Kidney glomerular epithelial cell (primary cell): Measurements from ENCODE around the gene MGAT5B.

Experiments used
- DNase-seq: peaks from one replicate; lab custom pipeline; 2025; lab: John Stamatoyannopoulos, UW

MGAT5B gene

GRCh38 chr17:76879691-76880090 is 11.5 kb downstream of the MGAT5B start:
- no peak for DNase-seq

- no peak for DNase-seq
Observed at GRCh38 chr17:76880268-76880667, 12.1 kb downstream of the MGAT5B start.

GRCh38 chr17:76880971-76881370 is 12.8 kb downstream of the MGAT5B start:
- DNase-seq = no peak

- DNase-seq = no peak
Observed at GRCh38 chr17:76881408-76881807, 13.2 kb downstream of the MGAT5B start.

DNA sequence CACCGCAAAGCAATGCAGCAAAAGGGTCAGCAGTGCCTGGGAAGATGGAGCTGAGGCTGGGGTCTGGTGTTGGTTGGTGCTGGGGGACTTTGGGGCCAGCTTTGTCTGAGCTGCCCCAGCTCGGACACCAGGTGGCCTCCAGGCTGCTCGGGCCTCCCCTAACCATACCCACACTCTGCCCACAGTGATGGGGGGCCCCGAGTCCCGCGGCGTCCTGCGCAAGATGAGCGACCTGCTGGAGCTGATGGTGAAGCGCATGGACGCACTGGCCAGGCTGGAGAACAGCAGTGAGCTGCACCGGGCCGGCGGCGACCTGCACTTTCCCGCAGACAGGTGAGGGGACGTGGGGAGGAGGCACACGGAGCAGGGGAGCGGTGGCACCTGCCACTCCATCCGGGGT is 13.8 kb downstream of the MGAT5B start:
- DNase-seq = no peak

DNA sequence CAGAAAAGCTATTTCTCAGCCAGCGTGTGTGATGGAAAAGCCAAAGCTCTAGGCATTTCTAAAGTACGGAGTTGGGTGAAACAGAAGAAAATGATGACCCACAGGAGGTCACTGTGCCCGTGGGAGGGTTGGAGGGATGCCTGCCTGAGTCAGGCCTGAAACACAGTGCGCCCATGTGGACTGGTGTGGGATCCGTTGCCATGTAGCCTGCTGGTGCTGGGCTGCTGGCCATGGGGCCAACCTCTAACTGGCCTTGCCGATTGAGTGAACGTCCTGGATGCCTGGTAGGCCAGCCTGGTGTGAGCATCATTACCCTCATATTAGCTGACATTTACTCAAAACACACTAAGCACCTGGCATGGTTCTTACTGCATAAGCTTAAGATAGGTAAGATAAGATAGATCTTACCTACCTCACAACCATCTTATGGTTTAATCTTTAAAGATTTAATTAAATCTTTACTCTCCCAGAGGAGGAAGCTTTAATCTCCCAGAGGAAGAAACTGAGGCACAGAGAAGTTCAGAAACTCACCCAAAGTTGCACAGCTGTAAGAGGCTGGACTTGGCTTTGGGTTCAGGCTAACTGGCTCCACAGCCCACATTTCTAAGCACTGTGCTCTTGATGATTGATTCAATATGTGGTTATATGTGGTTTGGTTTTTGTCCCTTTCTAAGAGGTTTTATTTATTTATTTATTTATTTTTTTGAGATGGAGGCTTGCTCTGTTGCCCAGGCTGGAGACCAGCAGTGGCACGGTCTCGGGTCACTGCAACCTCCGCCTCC is 15.7 kb downstream of the MGAT5B start:
- no peak for DNase-seq

DNA sequence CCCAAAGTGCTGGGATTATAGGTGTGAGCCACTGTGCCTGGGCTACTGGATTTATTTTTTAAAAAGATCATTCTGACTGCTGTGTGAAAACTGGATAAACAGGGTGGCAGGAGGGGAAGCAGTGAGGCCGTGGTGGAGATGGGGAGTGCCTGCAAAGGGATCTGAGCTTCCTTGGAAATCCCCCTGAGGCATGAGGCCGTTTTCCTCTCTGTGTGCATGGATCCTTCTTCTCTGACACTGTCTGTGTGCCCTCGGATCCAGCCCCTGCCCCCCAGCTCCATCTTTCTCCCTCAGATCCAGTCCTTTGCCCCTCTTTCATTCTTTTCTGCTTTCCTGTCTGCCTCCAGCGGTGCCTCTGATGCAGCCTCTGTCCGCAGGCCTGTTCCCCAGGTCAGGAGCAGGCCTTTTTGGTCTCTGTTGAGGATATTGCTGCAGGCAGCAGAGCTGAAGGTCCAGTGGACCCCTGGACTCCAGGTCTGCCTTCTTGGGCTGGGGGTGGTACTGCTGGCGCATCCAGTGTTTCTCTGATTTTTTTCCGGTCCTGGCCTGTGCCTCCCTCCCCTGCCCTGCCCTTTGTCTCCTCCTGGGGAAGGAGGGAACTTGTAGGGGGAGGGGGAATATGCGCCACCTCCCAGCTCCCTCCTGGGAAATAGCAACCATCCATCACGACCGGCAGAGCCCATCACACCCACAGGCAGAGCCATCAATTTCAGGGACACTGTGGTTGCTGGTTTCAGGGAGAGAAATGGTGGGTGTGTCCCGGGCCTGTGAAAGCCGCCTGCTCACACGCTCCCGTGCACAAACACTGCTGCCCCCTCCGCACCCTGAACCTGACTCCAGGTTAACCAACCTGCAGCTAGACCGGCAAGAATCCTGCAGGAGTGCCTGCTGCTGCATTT is 17.0 kb downstream of the MGAT5B start:
- DNase-seq = no peak

- DNase-seq = no peak
Observed at GRCh38 chr17:76885894-76886290, 17.7 kb downstream of the MGAT5B start.

DNA sequence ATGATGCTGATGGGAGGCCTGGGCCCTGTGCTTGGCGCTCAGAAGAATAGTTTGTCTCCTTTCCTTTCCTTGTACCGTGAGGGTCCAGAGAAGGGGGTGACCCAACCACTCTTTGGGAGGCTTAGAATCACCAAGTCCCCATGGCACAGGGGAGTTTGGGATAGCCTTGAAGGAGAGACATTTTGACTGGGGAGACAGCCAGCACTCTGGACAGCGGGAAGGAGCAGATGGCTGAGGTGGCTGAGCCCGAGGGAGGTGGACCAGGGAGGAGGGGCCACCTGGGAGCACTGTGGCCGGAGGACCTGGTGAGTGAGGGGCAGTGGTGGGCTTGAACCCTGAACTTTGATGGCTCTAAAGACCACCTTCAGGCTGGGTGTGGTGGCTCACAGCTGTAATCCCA is 18.2 kb downstream of the MGAT5B start:
- no peak for DNase-seq

DNA sequence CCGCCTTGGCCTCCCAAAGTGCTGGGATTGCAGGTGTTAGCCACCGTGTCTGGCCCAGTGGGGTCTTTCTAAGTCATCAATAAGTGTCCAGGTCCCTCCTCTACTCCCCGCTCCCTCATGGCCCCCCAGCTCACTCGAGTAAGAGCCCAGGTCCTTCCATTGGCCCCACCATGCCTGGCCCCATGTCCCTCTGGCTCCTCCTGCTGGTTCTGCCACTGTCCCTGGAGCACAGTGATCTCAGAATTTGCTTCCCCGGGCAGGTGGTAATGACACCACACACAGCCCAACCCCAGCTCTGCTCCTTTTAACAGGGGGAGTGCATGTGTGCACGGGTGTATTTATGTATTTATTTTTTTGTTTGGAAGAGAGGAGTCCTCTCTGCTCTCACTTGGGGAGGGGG is 19.6 kb downstream of the MGAT5B start:
- DNase-seq = no peak

DNA sequence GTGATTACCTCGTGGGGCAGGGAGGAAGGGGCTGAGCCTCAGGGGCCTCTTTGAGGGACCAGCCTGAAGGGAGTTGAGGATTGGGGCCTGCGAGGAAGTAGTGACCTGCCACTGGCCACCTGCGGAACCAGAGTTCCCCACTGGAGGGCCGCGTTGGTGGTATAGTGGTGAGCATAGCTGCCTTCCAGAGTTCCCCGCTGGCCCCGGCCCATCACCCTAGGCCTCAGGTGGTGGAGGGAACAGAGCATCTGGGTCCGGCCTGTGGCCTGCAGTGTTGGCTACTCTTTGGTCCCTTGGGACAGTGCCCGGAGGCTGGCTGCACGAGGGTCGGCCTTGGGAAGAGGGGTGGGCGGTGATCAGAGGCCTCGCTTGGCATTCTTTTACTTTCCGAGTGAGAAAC is 20.5 kb downstream of the MGAT5B start:
- DNase-seq = no peak

DNA sequence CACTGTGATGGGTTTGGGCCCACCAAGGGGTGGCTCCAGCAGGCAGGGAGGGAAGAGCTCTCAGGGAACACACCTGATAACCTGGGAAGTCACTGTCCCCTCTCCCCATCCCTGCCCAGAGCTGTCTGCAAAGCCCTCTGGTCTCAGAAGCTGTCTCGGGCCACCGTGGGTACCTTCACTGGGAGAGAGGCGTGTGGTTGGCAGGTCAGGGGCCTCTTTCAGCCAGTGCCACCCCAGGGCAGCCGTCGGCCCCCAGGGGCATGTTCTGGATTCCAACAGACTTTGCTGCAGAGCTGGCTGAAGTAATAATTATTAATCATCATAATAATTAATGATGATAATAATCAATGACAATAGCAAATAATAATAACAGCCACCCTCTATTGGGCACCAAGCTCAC is 21.1 kb downstream of the MGAT5B start:
- DNase-seq = no peak

DNA sequence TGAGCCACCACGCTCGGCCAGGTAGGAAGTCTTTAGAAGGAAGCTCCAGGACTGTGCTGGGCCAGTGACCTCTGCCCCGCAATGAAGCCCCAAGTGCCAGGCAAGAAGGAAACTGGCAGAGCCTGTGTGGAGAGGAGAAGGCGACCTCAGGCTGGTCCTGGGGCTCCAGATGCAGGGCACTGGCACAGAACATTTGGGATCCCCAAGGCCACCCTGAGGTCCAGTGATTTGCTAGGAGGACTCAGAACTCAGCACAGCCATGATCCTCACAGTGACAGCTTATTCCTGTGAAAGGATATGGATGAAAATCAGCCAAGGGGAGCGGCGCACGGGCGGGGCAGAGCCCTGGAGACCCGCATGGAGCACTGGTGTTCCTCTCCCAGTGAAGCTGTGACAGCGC is 24.1 kb downstream of the MGAT5B start:
- no peak for DNase-seq

DNA sequence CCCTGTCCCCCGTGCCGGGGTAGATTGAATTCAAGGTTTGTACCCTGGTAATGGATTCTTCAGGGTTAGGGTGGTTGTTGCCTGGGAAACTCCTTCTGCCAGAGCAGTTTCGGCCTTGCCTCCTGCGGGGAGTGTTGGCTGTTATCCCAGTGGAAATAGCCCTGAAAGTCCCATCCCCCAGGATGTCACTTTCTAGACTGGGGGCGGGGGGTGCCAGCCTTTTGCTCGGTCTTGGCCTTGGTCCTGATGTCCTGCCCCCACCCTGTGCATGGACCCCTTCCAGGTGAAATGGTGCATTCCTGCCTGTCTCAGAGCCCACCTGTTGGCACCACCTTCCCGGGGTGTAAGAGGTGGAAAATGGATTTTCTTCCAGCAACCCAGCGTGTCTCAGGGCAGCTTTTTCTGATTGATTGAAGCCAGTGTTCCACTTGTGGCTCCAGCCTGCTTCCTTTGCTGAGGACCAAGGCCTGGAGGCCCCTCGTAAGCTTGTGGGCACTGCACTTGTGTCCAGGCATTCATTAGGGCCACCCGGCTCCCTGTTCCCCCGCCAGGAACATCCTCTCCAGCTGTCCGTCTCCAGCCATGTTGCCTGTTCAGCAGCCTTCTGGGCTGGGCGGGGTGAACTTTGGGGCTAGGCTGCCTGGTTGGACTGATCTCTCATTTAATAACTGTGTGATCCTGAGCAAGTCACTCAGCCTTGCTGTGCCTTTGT is 25.6 kb downstream of the MGAT5B start:
- DNase-seq = no peak

GRCh38 chr17:76894842-76895241 is 26.6 kb downstream of the MGAT5B start:
- DNase-seq = no peak

- DNase-seq = no peak
Observed at GRCh38 chr17:76897023-76897422, 28.8 kb downstream of the MGAT5B start.

- DNase-seq = no peak
Observed at GRCh38 chr17:76899414-76899813, 31.2 kb downstream of the MGAT5B start.

DNA sequence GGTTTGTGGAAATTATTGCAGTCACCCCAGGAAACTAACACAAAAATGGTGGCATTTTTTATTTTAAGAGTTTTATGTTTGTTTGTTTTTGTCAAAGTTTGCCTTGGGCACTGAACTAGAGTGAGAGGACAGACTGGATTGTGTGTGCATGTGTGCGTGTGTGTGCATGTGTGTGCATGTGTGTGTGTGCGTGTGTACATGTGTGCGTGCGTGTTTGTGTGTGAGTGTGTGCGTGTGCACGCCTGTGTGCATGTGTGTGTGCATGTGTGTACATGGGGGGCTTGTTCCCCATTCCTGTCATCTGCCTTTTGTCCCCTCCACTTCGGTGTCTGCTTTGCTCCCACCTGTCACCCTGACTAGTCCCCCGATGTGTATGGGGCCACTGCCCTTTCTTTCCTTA is 32.5 kb downstream of the MGAT5B start:
- no peak for DNase-seq

GRCh38 chr17:76901542-76902197 is 33.5 kb downstream of the MGAT5B start:
- DNase-seq = no peak

DNA sequence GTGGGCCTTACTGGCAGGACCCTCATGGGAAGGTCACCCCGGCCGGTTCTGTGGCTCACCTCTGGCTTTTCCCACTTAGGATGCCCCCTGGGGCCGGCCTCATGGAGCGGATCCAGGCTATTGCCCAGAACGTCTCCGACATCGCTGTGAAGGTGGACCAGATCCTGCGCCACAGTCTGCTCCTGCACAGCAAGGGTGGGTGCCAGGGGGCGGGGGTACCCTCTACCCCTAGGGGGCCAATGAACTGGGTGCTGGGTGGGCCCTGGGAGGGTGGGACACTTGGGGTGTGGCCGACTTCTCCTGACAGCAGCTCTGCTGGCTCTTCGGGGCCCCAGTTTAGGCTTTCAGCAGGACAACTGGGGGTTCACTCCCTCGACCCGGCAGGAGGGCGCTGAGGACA is 34.3 kb downstream of the MGAT5B start:
- DNase-seq = no peak

GRCh38 chr17:76903631-76904030 is 35.4 kb downstream of the MGAT5B start:
- no peak for DNase-seq

GRCh38 chr17:76904116-76904515 is 35.9 kb downstream of the MGAT5B start:
- no peak for DNase-seq
